HS-27A (cell line): ENCODE data around the gene MED27.
"Not testable (repeated sequence)": the region's sequence is repeated elsewhere in the genome, so short reads cannot be mapped to it uniquely, and the experiment has no call there.

Experiments used
- DNase-seq: peaks from one replicate; pipeline ENCODE4 v3.0.0-alpha.2; 2012; ENCODE audit warnings: low read depth, missing footprints

The MED27 gene

DNA sequence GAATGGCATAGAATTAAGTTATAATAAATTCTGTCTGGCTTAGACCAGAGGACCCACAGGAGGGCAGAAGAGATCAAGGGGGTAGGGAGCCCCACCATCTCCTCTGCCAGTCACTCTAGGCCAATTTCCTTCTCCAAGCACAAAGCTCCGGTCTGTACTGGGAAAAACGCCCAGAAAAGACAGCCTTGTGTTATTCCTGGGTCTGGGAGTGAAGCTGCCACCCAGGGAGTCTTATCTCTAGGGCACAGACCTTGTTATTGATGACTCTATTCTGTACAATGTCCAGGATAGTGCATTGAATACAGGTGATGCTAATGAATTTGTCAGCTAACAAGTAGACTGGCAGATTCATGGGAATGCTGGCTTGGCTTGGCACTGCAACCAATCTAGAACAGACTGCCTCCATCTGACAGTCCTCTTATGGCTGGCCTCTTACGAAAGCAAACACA, 60.7 kb downstream of the MED27 start:
- no peak for DNase-seq

DNA sequence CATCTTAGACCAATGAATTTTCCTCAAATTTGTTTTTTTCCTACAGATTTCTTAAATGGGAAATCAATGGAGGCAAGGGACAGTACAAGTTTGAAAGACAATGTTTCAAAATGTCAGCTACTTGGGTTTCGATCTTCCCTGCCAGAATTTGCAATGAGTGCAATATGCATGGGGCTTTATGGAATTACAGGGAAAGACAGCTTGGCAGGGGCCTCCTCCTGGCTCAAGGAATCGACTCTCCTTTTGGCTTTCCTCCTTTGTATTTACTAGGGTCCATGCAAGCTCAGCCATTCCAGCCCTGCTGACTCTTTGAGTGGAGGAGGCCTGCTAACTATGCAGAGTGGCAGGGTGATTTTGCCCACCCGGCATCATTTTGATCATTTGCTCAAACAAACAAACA, 63.2 kb downstream of the MED27 start:
- DNase-seq = no peak

DNA sequence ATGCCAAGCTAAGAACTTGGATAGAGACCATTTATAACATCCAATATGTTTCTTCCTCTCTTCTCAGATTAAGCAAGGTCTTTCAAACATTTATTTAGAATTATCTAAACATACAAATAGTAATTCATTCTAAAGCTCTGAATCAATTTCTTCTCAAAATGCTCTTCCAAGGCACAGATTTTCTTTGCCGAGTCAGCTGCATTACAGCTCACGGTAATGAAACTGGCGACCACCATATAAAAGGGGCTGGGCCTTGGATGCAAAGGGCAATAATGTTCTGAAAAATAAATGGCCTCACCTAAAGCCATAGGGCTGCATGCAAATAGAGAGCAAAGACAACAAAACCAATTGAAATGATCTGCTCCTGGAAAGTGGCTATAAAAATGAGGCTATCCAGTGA, 63.8 kb downstream of the MED27 start:
- DNase-seq = no peak

DNA sequence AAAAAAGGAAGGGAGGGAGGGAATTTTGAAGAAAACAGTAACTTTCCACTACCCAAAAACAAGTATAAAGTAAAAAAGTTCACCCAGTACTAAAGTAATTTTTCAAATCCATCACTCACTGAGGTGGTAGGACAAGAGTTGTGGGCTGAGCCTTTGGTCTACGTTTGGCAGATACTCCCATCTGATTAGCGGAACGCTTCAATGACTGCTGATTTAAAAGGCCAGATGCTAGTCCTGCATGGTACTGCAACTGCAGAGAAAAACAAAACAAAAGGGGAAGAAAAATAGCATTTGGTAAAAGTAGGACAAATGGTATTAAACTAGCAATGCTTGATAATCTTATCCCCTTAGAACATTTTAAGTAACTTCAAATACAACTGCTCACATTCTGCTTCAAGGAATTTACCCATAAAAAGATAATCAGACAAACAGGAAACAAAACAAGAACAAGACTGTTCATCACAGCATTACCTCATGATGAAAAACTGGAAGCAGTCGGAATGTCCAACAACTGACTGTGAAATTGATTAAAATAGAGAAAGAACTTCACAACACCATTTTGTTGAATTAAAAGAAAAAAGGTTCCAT, 65.4 kb downstream of the MED27 start:
- no peak for DNase-seq

DNA sequence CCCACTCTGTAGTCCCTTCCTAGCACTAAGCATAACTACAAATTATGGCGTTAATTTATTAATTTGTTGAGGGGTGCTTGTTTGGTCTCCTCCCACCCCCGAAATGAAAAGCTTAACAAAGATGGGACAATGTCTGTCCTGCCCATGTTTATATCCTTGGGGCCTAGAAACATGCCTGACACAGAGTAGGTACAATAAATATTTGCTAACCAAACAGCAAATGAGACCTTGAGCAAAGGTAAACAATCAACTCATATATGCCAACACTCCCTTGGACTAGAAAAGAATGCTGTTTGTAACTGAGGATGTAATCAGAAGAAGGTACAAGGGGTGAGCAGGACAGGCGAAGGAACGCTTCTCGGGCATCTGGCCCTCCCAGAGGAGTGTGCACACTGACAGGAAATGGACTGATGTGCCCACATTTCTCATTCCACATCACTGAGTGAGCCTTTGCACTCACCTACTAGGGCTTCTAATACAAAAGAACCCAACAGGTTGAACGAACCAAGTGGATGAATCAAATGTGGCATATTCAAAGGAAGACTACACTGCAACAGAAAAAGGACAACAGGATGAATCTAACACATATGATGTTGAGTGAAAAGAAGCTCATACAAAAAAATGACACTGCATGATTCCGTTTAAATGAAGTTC, 66.8 kb downstream of the MED27 start:
- DNase-seq = no peak

DNA sequence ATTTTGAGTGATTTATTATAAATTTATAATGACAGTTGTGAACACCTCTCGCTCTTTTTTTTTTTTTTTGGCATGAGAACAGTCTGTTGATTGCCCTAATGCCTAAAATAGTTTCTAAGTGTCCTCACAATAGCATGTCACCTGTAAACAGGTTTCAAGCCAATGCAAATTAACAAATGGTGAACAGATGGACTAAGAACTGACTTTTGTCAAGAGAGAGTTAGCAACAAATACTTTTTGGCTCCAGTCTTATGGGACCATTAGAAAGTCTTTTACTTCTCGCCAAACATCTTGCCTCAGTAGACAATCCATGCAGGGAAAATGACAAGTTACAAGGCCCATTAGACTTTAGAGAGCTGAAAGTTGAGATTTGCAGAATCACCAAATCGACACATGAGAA, 67.8 kb downstream of the MED27 start:
- DNase-seq = no peak

DNA sequence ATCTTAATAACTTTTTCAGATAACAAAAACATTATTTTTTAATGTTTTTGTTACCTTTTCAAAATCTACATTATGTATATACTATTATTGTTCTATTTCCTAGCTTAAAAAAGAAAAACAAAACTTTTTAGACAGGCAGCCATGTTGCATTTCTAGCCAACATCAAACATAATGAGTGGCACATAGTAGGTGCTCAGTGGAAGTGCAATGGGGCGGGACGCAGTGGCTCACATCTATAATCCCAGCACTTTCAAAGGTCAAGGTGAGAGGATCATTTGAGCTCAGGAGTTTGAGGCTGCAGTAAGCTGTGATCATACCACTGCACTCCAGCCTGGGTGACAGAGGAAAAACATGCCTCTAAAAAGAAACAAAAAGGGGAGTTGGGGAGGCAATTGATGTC, 68.4 kb downstream of the MED27 start:
- DNase-seq = no peak

DNA sequence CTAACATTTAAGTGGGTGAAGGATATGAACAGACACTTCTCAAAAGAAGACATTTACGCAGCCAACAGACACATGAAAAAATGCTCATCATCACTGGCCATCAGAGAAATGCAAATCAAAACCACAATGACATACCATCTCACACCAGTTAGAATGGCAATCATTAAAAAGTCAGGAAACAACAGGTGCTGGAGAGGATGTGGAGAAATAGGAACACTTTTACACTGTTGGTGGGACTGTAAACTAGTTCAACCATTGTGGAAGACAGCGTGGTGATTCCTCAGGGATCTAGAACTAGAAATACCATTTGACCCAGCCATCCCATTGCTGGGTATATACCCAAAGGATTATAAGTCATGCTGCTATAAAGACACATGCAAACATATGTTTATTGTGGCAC, 69.5 kb downstream of the MED27 start:
- DNase-seq = not testable (repeated sequence)

DNA sequence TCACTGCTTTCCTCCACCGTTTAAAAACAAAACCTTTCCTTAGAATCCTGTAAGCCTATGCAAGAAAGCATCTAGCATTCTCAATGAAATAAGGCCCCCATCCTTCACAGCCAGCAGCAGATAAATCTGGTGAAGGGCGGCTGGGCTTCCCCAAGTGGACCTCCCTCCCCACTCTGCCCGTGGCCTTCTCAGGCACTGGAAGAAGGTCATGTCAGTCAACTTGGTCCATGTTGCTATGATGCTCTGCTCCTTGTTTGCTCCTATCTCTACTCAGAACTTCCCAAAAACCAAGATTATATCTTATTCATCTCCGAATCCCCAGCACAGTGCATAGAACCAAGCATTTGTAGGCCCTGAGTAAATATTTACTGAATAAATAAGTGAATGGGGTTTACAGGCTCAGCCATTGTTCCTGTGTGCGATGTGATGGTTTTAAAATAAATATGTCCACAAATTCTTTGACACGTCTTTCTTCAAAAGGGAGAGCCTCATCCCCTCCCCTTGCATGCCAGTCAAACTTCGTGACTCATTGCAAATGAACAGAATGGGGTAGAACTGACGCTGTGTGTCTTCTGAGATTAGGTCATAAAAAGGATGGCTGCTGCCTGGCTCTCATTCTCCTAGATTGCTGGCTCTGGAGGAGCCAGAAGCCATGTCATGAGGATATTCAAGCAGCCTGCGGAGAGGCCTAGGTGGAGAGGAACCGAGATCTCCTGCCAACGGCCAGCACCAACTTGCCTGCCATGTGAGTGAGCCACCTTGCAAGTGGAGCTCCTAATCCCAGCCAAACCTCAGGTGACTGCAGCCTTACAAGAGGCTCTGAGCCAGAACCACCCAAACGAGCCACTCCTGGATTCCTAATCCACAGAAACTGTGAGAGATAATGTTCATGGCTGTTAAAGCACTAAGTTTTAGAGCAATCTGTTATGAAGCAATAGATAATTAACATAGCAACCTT, 70.5 kb downstream of the MED27 start:
- DNase-seq = no peak

DNA sequence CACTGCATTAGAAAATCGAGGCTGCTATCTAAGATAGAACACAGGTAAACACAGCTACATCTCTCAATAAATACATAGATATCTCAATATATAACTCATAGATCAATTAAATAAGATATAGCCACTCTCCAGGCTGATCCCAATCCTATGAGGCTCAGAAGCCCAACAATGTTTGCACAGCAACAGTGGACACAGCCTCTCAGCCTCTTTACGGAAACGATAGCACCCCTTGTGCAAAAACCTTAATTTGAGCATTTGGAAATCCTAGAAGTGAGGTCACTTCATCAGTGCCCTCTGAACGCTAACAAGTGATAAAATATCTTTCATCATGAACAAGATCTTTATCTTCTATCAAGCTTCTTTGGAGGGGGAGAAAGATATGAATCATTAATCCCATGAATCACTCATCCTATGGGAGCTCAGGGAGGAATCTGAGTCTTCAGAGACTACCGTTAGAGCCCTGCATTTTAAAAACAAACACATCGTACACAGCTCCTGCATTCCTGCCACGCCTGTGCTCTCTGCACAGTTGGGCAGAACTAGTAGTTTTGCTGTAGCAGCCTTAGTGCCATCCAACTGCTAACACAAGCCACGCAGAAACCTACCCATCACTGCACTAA, 71.4 kb downstream of the MED27 start:
- peak; percentile 53 for DNase-seq

DNA sequence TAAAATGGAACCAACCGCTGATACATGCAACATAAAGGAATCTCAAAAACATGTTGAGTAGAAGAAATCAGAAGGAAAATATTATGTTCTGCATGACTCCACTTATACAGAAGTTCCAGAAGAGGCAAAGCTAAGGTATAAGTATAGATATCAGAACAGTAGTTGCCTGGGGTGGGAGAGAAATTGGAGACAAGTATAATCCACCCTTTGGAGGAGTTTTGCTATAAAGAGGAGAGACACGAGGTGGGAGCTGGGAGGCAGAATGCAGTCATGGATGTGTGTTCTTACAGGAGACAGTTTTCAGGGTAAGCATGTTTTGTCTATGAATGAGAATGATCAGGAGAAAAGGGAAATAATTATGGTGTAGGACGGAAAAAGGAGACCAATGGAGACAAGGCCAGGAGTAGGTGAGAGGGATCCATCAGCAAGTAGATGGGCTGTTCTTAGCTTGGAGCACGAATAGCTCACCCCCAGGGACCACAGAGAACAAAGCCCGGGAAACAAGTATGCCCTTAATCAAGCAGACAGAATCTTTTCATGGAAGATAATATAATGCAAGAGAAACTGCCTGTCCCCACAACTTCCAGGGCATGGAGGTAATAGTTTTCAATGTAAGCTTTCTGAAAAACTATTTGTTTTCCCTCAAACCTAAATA, 72.2 kb downstream of the MED27 start:
- no peak for DNase-seq

DNA sequence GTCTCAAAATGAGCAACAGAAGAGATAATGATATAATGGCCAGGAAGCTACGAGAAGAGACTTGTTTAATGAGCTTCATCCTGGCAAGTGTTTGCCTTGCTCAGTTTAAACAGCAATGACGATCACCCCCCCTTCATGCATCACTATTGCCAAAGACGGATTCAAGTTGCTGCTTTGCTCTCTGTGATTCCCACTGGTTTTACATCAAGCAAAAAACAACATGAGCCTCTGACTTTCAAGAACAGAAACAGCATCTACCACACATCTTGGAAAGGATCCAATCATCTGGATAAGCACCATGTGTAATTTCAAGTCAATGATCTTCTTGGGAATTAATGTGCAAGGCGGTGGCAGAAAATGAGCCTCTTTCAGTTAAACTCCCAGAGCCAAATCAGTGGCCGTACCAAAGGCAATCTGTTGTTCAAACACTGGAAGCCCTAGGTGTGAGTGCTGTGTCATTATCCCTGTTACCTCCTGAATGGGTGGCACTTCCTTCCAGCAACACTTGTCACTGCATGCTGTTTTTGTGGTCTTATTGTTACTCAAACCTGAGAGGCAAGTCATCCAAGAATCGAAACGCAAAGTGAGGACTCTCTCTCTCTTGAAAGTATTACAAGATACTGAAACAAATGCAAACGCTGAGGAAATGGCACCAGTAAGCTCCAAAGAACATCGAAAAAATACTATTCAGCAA, 72.8 kb downstream of the MED27 start:
- DNase-seq = no peak

DNA sequence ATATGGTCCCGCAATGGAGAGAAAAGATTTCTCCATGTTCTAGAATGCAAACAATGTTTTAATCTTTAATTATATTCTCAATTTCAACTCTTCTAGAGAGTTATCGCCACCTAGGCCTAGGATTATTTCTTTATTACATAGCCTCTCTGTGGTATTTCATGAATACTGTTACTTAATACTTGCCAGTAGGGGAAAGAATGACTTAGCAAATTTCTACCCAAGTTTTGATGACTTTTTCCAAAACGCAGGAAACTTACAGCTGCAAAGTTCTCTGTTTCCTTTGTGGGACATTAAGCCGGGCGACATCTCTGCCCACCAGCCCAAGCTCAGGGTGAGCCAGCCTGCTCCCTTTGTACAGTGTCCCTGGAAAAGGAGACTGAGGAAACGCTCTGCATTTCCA, 73.8 kb downstream of the MED27 start:
- DNase-seq = no peak

DNA sequence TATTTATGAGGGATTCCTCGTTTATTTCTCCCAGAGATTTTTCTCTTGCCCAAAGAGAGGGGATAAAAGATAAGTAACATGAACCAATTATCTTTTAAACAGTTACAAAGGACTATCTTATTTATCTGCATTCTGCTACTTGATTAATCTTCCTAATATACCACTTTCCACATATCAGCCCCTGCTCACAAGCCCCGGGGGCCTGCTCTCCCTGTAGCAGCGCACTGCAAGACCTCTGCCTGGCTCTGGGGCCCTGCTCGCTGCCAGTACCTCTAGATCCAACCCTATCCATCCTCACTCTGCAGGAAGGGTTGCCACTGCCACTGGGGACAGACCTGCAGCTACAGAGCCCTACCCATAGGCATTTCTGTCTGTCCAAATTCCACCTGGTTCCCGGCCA, 75.3 kb downstream of the MED27 start:
- DNase-seq = no peak

DNA sequence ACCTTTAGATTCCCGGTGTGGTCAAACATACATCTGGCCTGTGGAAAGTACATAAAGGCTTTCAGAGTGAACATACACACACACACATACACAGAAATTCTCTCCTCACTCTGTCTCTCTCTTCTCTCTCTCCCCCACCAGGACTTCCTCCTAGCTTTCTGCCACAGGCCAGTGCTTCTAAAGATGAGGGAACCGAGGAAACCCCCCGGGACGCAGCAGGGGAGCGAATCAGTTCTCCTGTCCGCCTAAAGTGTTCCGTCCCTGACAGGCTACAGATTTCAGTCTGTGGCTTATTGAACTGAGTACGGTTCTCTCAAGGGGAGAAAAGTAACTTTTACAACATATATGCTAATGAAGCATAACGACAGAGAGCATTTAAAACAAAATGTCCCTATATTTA, 75.8 kb downstream of the MED27 start:
- DNase-seq = no peak

DNA sequence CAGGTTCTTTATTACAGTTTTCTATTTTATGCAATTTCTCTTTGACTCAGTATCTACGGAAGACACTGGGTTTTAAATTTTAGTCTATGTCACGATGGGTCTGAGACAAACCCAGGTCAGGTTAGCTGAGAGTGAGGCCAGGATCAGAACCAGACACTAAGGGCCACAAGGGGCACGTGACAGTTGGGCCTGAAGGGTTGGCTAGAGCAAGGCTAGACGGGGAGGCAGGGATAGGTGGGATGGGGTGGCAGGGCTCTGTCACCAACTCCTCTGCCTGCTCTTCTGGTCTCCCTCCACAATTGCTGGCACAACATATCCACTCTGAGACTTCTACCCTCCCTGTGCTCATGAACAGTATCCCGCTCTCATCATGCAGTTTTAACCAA, 76.4 kb downstream of the MED27 start:
- no peak for DNase-seq

DNA sequence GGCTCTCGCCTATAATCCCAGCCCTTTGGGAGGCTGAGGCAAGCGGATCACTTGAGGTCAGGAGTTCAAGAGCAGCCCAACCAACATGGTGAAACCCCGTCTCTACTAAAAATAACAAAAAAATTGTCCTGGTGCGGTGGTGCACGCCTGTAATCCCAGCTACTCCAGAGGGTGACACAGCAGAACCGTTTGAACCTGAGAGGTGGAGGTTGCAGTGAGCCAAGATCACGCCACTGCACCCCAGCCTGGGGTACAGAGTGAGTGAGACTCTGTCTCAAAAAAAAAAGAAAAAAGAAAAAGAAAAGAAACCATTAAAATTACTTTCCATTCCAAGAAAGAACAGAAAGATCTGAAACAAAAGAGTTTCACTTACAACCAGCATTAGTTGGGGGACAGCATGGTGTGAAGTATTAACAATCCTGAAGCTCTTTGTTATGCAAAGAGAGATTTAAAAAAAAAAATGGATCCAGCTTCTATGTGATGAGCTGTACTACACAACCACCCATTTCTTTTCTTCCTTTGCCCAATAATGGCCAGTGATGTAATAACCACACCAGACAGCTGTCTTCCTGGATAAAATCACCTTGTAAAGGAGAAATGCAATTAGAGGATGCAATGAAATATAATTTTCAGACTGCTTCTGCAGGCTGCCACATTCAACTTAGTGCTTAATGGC, 76.9 kb downstream of the MED27 start:
- DNase-seq = no peak

DNA sequence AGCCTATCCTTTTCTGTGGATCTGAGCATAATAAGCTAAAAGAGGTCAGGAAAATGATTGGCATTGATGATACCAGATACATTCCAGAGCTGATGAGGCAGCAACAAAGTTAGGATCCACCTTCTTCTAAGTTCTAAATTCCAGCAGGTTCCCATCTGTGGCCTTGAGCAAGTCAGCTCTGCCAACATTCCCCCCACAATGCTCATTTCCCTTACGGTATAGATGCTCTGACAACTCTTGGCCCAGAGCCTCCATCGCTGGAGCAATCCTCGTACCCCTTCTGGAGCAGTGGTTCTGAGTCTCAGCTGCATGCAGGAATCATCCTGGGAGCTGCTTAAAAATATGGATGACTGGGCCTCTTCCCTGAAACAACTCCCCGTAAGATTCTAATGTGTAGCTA, 78.1 kb downstream of the MED27 start:
- DNase-seq = no peak

DNA sequence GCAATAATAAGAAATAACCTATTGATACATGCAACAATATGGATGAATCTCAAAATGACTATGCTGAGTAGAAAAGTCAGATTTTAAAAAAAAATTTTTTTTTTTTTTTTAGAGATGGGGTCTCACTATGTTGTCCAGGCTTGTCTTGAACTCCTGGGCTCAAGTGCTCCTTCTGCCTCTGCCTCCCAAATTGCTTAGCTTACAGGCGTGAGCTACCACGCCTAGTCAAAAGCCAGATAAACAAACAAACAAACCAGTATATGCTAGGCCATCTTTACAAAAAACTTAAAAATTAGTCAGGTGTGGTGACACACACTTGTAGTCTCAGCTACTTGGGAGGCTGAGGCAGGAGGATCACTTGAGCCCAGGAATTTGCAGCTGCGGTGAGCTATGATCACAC, 79.0 kb downstream of the MED27 start:
- DNase-seq = no peak

DNA sequence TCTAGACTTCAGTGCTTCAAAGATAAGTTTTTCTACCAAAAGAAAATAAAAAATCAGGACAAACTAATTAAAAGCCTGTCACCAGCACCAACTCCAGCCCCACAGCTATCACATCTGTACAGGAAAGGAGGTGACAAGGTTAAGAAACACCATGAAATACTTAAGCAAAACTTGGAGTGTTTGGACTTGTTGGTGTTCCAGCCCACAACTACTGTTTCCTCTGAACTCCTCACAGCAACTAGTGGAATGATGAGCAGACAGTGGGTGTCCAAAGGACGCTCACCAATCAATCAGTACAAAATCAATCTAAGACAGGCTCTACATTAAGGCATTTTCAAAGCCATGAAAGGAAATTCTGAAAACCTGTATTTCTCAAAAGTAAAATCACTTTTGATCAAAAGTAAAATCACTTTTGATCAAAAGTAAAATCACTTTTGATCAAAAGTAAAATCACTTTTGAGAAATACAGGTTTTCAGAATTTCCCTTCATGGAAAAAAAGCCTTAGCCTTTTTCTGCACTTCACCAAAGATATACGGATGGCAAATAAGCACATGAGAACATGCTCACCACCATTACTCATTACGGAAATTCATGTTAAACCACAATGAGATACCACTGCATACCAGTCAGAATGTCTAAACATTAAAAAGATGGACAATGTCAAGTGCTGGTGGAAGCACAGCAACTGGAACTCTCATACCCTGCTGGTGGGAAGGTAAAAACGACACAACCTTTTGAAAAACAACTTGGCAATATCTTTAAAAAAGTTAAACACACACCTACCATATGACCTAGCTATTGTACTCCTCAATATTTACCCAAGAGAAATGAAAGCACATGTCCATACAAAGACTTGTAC, 79.7 kb downstream of the MED27 start:
- peak; percentile 54 for DNase-seq
